H9 (cell line): ENCODE data around the gene ZNF407. TPM values are rescaled to one million over a fixed set of nuclear protein-coding genes. Genes with fewer than 3 reads are reported as not detected.

ENCODE experiments used
- DNase-seq: peaks from one replicate; pipeline ENCODE4 v3.0.0-alpha.2; 2017
- H2AFZ ChIP-seq: one replicate; pipeline ENCODE4 v1.6.1; 2013; ENCODE audit warnings: mild to moderate bottlenecking, low read length, control low read depth, moderate library complexity
- H2AK5ac ChIP-seq: 2 replicates; pipeline ENCODE4 v1.6.1; 2013; ENCODE audit warnings: low read length, control low read depth, mixed read lengths; ENCODE audit not compliant: insufficient read length
- H2BK120ac ChIP-seq: one replicate; pipeline ENCODE4 v1.6.1; 2013; ENCODE audit warnings: low read depth, mild to moderate bottlenecking, low read length, control low read depth, inconsistent platforms; ENCODE audit not compliant: poor library complexity, severe bottlenecking
- H2BK12ac ChIP-seq: 2 replicates; pipeline ENCODE4 v1.6.1; 2013; ENCODE audit warnings: low read length, control low read depth, mixed read lengths, low read depth; ENCODE audit not compliant: insufficient read length
- H2BK15ac ChIP-seq: 2 replicates; pipeline ENCODE4 v1.6.1; 2013; ENCODE audit warnings: low read depth, low read length, control low read depth
- H2BK20ac ChIP-seq: one replicate; pipeline ENCODE4 v1.6.1; 2013; ENCODE audit warnings: low read depth, mild to moderate bottlenecking, low read length, control low read depth, inconsistent platforms; ENCODE audit not compliant: poor library complexity, severe bottlenecking
- H2BK5ac ChIP-seq: 2 replicates; pipeline ENCODE4 v1.6.1; 2013; ENCODE audit warnings: low read length, control low read depth, mixed read lengths; ENCODE audit not compliant: insufficient read length
- H3K14ac ChIP-seq: 2 replicates; pipeline ENCODE4 v1.6.1; 2013; ENCODE audit warnings: low read length, control low read depth; ENCODE audit not compliant: insufficient read depth
- H3K18ac ChIP-seq: 2 replicates; pipeline ENCODE4 v1.6.1; 2013; ENCODE audit warnings: low read depth, mild to moderate bottlenecking, mixed read lengths, low read length, control low read depth; ENCODE audit not compliant: insufficient read length
- H3K23ac ChIP-seq: 2 replicates; pipeline ENCODE4 v1.6.1; 2013; ENCODE audit warnings: low read length, control low read depth, mixed read lengths, low read depth; ENCODE audit not compliant: insufficient read length
- H3K23me2 ChIP-seq: 2 replicates; pipeline ENCODE4 v1.6.1; 2013; ENCODE audit warnings: low read depth, mild to moderate bottlenecking, mixed read lengths, low read length, control low read depth; ENCODE audit not compliant: insufficient read length, poor library complexity, severe bottlenecking
- H3K27ac ChIP-seq: 2 replicates; pipeline ENCODE4 v1.5.1; 2013; ENCODE audit warnings: low read length, control low read depth, mixed read lengths, low read depth; ENCODE audit not compliant: insufficient read length
- H3K27me3 ChIP-seq: 2 replicates; pipeline ENCODE4 v1.6.1; 2013; ENCODE audit warnings: low read length, control low read depth, inconsistent platforms; ENCODE audit not compliant: insufficient read depth
- H3K4ac ChIP-seq: 2 replicates; pipeline ENCODE4 v1.6.1; 2013; ENCODE audit warnings: low read depth, mild to moderate bottlenecking, control low read depth, inconsistent platforms, low read length, moderate library complexity
- H3K4me1 ChIP-seq: 2 replicates; pipeline ENCODE4 v1.6.1; 2013; ENCODE audit warnings: low read length, control low read depth, inconsistent platforms; ENCODE audit not compliant: insufficient read depth
- H3K4me2 ChIP-seq: 2 replicates; pipeline ENCODE4 v1.6.1; 2013; ENCODE audit warnings: low read length, control low read depth, mixed read lengths; ENCODE audit not compliant: insufficient read length, insufficient read depth
- H3K56ac ChIP-seq: 2 replicates; pipeline ENCODE4 v1.6.1; 2013; ENCODE audit warnings: low read depth, mild to moderate bottlenecking, mixed read lengths, low read length, control low read depth; ENCODE audit not compliant: insufficient read length
- H3K79me1 ChIP-seq: 2 replicates; pipeline ENCODE4 v1.6.1; 2013; ENCODE audit warnings: low read depth, mild to moderate bottlenecking, moderate library complexity, low read length, control low read depth, inconsistent platforms; ENCODE audit not compliant: insufficient read depth, poor library complexity, severe bottlenecking
- H3K79me2 ChIP-seq: 2 replicates; pipeline ENCODE4 v1.6.1; 2013; ENCODE audit warnings: low read length, control low read depth, inconsistent platforms; ENCODE audit not compliant: insufficient read depth
- H3K9ac ChIP-seq: 2 replicates; pipeline ENCODE4 v1.6.1; 2013; ENCODE audit warnings: low read length, control low read depth, mixed read lengths; ENCODE audit not compliant: insufficient read length; ENCODE audit errors: extremely low read depth
- H3K9me3 ChIP-seq: one replicate; pipeline ENCODE4 v1.6.1; 2013; ENCODE audit warnings: low read depth, low read length, inconsistent platforms; ENCODE audit not compliant: control insufficient read depth
- H3T11ph ChIP-seq: one replicate; pipeline ENCODE4 v1.6.1; 2013; ENCODE audit warnings: mild to moderate bottlenecking, low read length, control low read depth, inconsistent platforms
- H4K20me1 ChIP-seq: one replicate; pipeline ENCODE4 v1.6.1; 2013; ENCODE audit not compliant: control insufficient read depth, insufficient read length, insufficient read depth
- H4K5ac ChIP-seq: 2 replicates; pipeline ENCODE4 v1.6.1; 2013; ENCODE audit warnings: low read depth, mild to moderate bottlenecking, mixed read lengths, low read length, control low read depth; ENCODE audit not compliant: insufficient read length
- H4K8ac ChIP-seq: replicated peaks from 2 replicates; pipeline ENCODE4 v1.6.1; 2013; ENCODE audit warnings: low read length, control low read depth, mixed read lengths, low read depth; ENCODE audit not compliant: insufficient read length
- H4K91ac ChIP-seq: 2 replicates; pipeline ENCODE4 v1.6.1; 2013; ENCODE audit warnings: low read depth, mild to moderate bottlenecking, moderate library complexity, mixed read lengths, low read length, control low read depth; ENCODE audit not compliant: insufficient read length
- H3K27ac Mint-ChIP-seq, 3 experiments: 2 replicates in 2 of 3; 3 replicates in 1 of 3; pipeline ENCODE4 v1.8.0; 2020 to 2021; ENCODE audit warnings: mixed read lengths in 3 of 3, mild to moderate bottlenecking in 1 of 3, moderate library complexity in 1 of 3
- H3K27me3 Mint-ChIP-seq: 2 replicates; pipeline ENCODE4 v1.8.0; 2021; ENCODE audit warnings: low read depth, mild to moderate bottlenecking, moderate library complexity, mixed read lengths
- H3K36me3 Mint-ChIP-seq, 3 experiments: 2 replicates in 2 of 3; 3 replicates in 1 of 3; pipeline ENCODE4 v1.8.0; 2020 to 2021; ENCODE audit warnings: low read depth in 3 of 3, mixed read lengths in 3 of 3; ENCODE audit not compliant: insufficient read depth in 1 of 3
- H3K4me1 Mint-ChIP-seq, 2 experiments: 2 replicates each; pipeline ENCODE4 v1.8.0; 2020; ENCODE audit warnings: mixed read lengths in 2 of 2
- H3K4me3 Mint-ChIP-seq, 2 experiments: 2 replicates in 1 of 2; 3 replicates in 1 of 2; pipeline ENCODE4 v1.8.0; 2020 to 2021; ENCODE audit warnings: mild to moderate bottlenecking in 2 of 2, mixed read lengths in 2 of 2, moderate library complexity in 1 of 2
- H3K9me3 Mint-ChIP-seq, 2 experiments: 2 replicates in 1 of 2; 3 replicates in 1 of 2; pipeline ENCODE4 v1.8.0; 2020; ENCODE audit warnings: mild to moderate bottlenecking in 2 of 2, mixed read lengths in 2 of 2, moderate library complexity in 1 of 2
- CTCF ChIP-seq: fragments of 200-600 bp; sonication (generic); conservative IDR thresholded peaks from 3 replicates; pipeline ENCODE4 v1.8.0; 2021; ENCODE audit warnings: antibody characterized with exemption, mild to moderate bottlenecking
- WGBS: extraction: QIAGEN DNeasy Blood & Tissue Kit; methylation state at CpG from one replicate; pipeline ENCODE4 v1.1.7; 2013; ENCODE audit warnings: missing lambda C conversion rate, low lambda C conversion rate, mixed read lengths; ENCODE audit not compliant: insufficient read length; ENCODE audit errors: extremely low coverage; 5-methylcytosine and 5-hydroxymethylcytosine counted together
- total RNA-seq: library from RNA; stranded (reverse); gene quantifications from 2 replicates; pipeline ENCODE4 v1.2.1, GENCODE V29; 2021

Gene ZNF407
- total RNA-seq, 1 experiment from 2014 or later = 8.7 TPM

GRCh38 chr18:74817576-74817975, 219.9 kb downstream of the ZNF407 start:
- H3K79me2 ChIP-seq = no peaks in the 10 kb centered on the region
- no peaks in the 10 kb centered on the region for H4K20me1 ChIP-seq
- H2BK20ac ChIP-seq = no peak overlapping the region
- H2BK15ac ChIP-seq = no peak overlapping the region
- H4K91ac ChIP-seq = no peak overlapping the region
- Mint-ChIP-seq H3K4me1 (peaks cover 0 to 6% of the 10 kb centered on the region in 2 experiments), H3K4me3 (no peak overlapping the region), H3K27ac (no peak overlapping the region), H3K27me3 (no peaks in the 10 kb centered on the region), H3K9me3 (peaks cover 0 to 3% of the 10 kb centered on the region in 2 experiments; a peak in 1 of 5 replicates), H3K36me3 (0 out of 7 replicates have a peak, but pooled peaks cover 2 to 4% (median 3%) of the 10 kb centered on the region in 3 experiments)
- no peak overlapping the region for H3T11ph ChIP-seq
- H2AFZ ChIP-seq = no peak overlapping the region
- H3K4me1 ChIP-seq = peaks cover 2% of the 10 kb centered on the region; the same call in 1 of the 2 replicates
- no peaks in the 10 kb centered on the region for H3K79me1 ChIP-seq
- no peak overlapping the region for H4K8ac ChIP-seq
- no peaks in the 10 kb centered on the region for H3K9me3 ChIP-seq
- no peak overlapping the region for H2BK12ac ChIP-seq
- WGBS = no CpG with 5 or more reads among the region's 2 CpGs
- no peak overlapping the region for H3K4ac ChIP-seq
- no peak overlapping the region for H2BK5ac ChIP-seq
- H2AK5ac ChIP-seq = no peak overlapping the region
- no peak overlapping the region for H4K5ac ChIP-seq
- DNase-seq = no peak
- no peak overlapping the region for H3K9ac ChIP-seq
- TF ChIP-seq CTCF = no peak
- H3K27me3 ChIP-seq = peaks cover 2% of the 10 kb centered on the region; the same call in 1 of the 2 replicates
- no peak overlapping the region for H3K56ac ChIP-seq
- H3K4me2 ChIP-seq = no peak overlapping the region
- no peak overlapping the region for H2BK120ac ChIP-seq
- no peaks in the 10 kb centered on the region for H3K23me2 ChIP-seq
- no peak overlapping the region for H3K23ac ChIP-seq
- H3K27ac ChIP-seq = no peak overlapping the region
- H3K18ac ChIP-seq = no peak overlapping the region
- H3K14ac ChIP-seq = no peak overlapping the region
